ENCODE data around the gene IL22RA1.

GRCh38 chr1:24133819-24134218 is 9.1 kb downstream of the IL22RA1 start:
- no peak for TF ChIP-seq POLR2A (IDR thresholded peaks at IDR 0.05)
- TF ChIP-seq CTCF (IDR thresholded peaks at IDR 0.05), result no peak
